Trophoblast cell (in vitro differentiated cells and primary cell): ENCODE data around the gene MTR.

Experiments used
- DNase-seq, 2 donors: peaks; one replicate each; pipeline ENCODE4 v3.0.0-alpha.2; 2016
- H2AFZ ChIP-seq: 2 replicates; pipeline ENCODE4 v1.6.1; 2013; ENCODE audit warnings: low read length, moderate library complexity, mild to moderate bottlenecking; ENCODE audit not compliant: insufficient read depth, poor library complexity
- H2AK5ac ChIP-seq: 2 replicates; pipeline ENCODE4 v1.6.1; 2013; ENCODE audit warnings: mild to moderate bottlenecking, low read length
- H2BK120ac ChIP-seq: 2 replicates; pipeline ENCODE4 v1.6.1; 2013; ENCODE audit warnings: low read length, mild to moderate bottlenecking, moderate library complexity; ENCODE audit not compliant: insufficient read depth, poor library complexity
- H2BK12ac ChIP-seq: 2 replicates; pipeline ENCODE4 v1.6.1; 2013; ENCODE audit warnings: mild to moderate bottlenecking, low read length, moderate library complexity
- H2BK5ac ChIP-seq: 2 replicates; pipeline ENCODE4 v1.6.1; 2013; ENCODE audit warnings: low read length, low read depth, moderate library complexity, mild to moderate bottlenecking; ENCODE audit not compliant: poor library complexity
- H3K14ac ChIP-seq: 2 replicates; pipeline ENCODE4 v1.6.1; 2013; ENCODE audit warnings: mild to moderate bottlenecking, low read length
- H3K18ac ChIP-seq: 2 replicates; pipeline ENCODE4 v1.6.1; 2013; ENCODE audit warnings: mild to moderate bottlenecking, low read length
- H3K23ac ChIP-seq: 2 replicates; pipeline ENCODE4 v1.6.1; 2013; ENCODE audit warnings: low read length
- H3K27ac ChIP-seq: 2 replicates; pipeline ENCODE4 v1.5.1; 2013; ENCODE audit warnings: low read depth, mild to moderate bottlenecking, inconsistent platforms, low read length, moderate library complexity
- H3K27me3 ChIP-seq: 2 replicates; pipeline ENCODE4 v1.6.1; 2013; ENCODE audit warnings: inconsistent platforms, mild to moderate bottlenecking, low read length, moderate library complexity; ENCODE audit not compliant: insufficient read depth
- H3K36me3 ChIP-seq, 2 experiments: 1 replicate in 1 of 2; 2 replicates in 1 of 2; pipeline ENCODE4 v1.6.1; 2013; ENCODE audit warnings: low read length in 2 of 2, mild to moderate bottlenecking in 2 of 2, moderate library complexity in 1 of 2; ENCODE audit not compliant: insufficient read depth in 2 of 2, control insufficient read depth in 1 of 2
- H3K4ac ChIP-seq: 2 replicates; pipeline ENCODE4 v1.6.1; 2013; ENCODE audit warnings: low read depth, mild to moderate bottlenecking, low read length, moderate library complexity
- H3K4me1 ChIP-seq, 2 experiments: 1 replicate in 1 of 2; 2 replicates in 1 of 2; pipeline ENCODE4 v1.6.1; 2013; ENCODE audit warnings: low read length in 2 of 2, mild to moderate bottlenecking in 2 of 2, moderate library complexity in 1 of 2; ENCODE audit not compliant: insufficient read depth in 2 of 2, control insufficient read depth in 1 of 2
- H3K4me2 ChIP-seq: 2 replicates; pipeline ENCODE4 v1.6.1; 2013; ENCODE audit warnings: inconsistent platforms, mild to moderate bottlenecking, low read length, moderate library complexity
- H3K4me3 ChIP-seq: 2 replicates; pipeline ENCODE4 v1.5.1; 2013; ENCODE audit warnings: mild to moderate bottlenecking, low read depth, low read length, inconsistent platforms
- H3K79me1 ChIP-seq: one replicate; pipeline ENCODE4 v1.6.1; 2013; ENCODE audit warnings: low read length
- H3K79me2 ChIP-seq: 2 replicates; pipeline ENCODE4 v1.6.1; 2013; ENCODE audit warnings: low read length, mild to moderate bottlenecking; ENCODE audit not compliant: control insufficient read depth, insufficient read depth, poor library complexity
- H3K9ac ChIP-seq: 2 replicates; pipeline ENCODE4 v1.6.1; 2013; ENCODE audit warnings: mild to moderate bottlenecking, low read length
- H3K9me3 ChIP-seq: 2 replicates; pipeline ENCODE4 v1.6.1; 2013; ENCODE audit warnings: low read depth, mild to moderate bottlenecking, control low read depth, inconsistent platforms, low read length; ENCODE audit not compliant: insufficient read depth
- H4K12ac ChIP-seq: 2 replicates; pipeline ENCODE4 v1.6.1; 2013; ENCODE audit warnings: low read depth, mild to moderate bottlenecking, low read length, moderate library complexity
- H4K8ac ChIP-seq: 2 replicates; pipeline ENCODE4 v1.6.1; 2013; ENCODE audit warnings: low read depth, mild to moderate bottlenecking, low read length, moderate library complexity
- H4K91ac ChIP-seq: one replicate; pipeline ENCODE4 v1.6.1; 2013; ENCODE audit warnings: low read depth, mild to moderate bottlenecking, low read length, moderate library complexity
- WGBS: extraction: QIAGEN DNeasy Blood & Tissue Kit; methylation state at CpG from one replicate; pipeline ENCODE4 v1.1.7; 2013; ENCODE audit warnings: missing lambda C conversion rate; ENCODE audit not compliant: insufficient read length, insufficient coverage; ENCODE audit errors: extremely low coverage; 5-methylcytosine and 5-hydroxymethylcytosine counted together

MTR gene

DNA sequence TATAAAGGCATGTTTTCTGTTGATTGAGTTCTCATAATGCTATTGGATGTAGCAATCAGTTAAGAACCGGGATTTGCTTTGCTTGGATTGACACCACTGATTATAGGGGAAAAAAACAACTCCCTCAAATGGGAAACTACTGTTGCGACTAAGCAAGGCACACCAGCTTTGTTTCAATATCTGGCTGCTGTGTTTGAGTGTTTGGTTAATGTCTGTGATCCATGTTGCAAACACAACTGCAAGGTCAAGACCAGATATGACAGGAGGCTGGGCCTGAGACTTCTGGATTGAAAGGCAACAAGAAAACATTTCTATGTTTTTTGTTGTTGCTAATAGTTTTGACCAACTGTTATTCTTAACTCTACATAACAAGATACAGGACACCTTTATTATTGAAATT, 50.7 kb downstream of the MTR start:
- H4K12ac ChIP-seq: no peak overlapping the region
- H3K9me3 ChIP-seq: no peaks in the 10 kb centered on the region
- H2AFZ ChIP-seq: no peak overlapping the region
- peaks cover 2 to 3% of the 10 kb centered on the region in 2 experiments for H3K36me3 ChIP-seq
- no peak overlapping the region for H3K4ac ChIP-seq
- no peak overlapping the region for H4K91ac ChIP-seq
- H2BK12ac ChIP-seq: no peak overlapping the region
- no peak overlapping the region for H3K27ac ChIP-seq
- H3K9ac ChIP-seq: no peak overlapping the region
- H3K18ac ChIP-seq: no peak overlapping the region
- no peak overlapping the region for H3K4me2 ChIP-seq
- no peaks in the 10 kb centered on the region for H3K79me2 ChIP-seq
- no peaks in the 10 kb centered on the region for H3K27me3 ChIP-seq
- no peak overlapping the region for H3K14ac ChIP-seq
- WGBS: no CpG with 5 or more reads among the region's 2 CpGs
- H3K4me3 ChIP-seq: no peak overlapping the region
- H3K4me1 ChIP-seq: peaks cover 3 to 14% of the 10 kb centered on the region in 2 experiments
- no peak overlapping the region for H2AK5ac ChIP-seq
- peaks cover 7% of the 10 kb centered on the region for H3K79me1 ChIP-seq
- no peak for DNase-seq
- no peak overlapping the region for H4K8ac ChIP-seq
- no peak overlapping the region for H2BK5ac ChIP-seq
- no peak overlapping the region for H3K23ac ChIP-seq
- H2BK120ac ChIP-seq: no peak overlapping the region

DNA sequence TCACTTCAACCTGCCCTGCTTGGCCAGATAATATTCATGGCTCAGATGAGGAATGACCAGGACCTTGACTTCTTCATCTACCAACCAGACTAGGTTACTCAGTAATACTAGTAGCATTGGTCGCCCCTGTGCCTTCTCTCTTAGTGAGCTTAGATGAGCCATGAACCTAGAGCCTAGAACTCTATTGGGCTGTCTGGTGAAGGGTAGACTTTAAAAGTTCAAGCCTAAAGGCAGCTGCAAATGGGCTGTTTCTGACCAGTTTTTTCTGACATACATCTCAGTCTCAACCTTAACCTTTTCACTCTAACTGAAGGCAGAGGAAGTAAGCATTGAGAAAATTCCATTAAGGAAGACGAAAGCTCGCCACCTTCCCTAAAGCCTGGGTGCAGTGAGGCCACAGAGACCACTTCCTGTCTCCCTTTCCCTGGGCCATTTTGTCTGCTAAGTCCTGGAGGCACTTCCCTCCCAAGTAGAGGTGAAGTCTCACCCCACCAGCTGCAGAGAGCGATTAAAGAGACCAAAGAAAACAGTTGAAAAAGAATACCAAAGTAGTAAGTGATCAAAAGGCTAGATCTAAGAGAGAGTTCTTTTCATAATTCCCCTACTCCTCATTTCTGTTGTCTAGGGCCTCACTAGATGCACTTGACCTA, 53.3 kb downstream of the MTR start:
- Histone ChIP-seq H3K23ac (no peak overlapping the region), H3K9ac (no peak overlapping the region), H3K4me1 (peaks cover 3 to 14% of the 10 kb centered on the region in 2 experiments), H3K27me3 (no peaks in the 10 kb centered on the region), H3K4me2 (no peak overlapping the region), H3K18ac (no peak overlapping the region), H3K4ac (no peak overlapping the region), H2BK12ac (no peak overlapping the region), H3K27ac (no peak overlapping the region), H2AFZ (no peak overlapping the region), H4K8ac (no peak overlapping the region), H4K91ac (no peak overlapping the region), H2BK5ac (no peak overlapping the region), H3K4me3 (no peak overlapping the region), H3K79me1 (peaks cover 7% of the 10 kb centered on the region), H3K14ac (no peak overlapping the region), H3K79me2 (no peaks in the 10 kb centered on the region), H2BK120ac (no peak overlapping the region), H4K12ac (no peak overlapping the region), H3K9me3 (no peaks in the 10 kb centered on the region), H3K36me3 (peaks cover 0 to 7% of the 10 kb centered on the region in 2 experiments), H2AK5ac (no peak overlapping the region)
- DNase-seq: no peak
- no CpG with 5 or more reads among the region's 4 CpGs for WGBS

DNA sequence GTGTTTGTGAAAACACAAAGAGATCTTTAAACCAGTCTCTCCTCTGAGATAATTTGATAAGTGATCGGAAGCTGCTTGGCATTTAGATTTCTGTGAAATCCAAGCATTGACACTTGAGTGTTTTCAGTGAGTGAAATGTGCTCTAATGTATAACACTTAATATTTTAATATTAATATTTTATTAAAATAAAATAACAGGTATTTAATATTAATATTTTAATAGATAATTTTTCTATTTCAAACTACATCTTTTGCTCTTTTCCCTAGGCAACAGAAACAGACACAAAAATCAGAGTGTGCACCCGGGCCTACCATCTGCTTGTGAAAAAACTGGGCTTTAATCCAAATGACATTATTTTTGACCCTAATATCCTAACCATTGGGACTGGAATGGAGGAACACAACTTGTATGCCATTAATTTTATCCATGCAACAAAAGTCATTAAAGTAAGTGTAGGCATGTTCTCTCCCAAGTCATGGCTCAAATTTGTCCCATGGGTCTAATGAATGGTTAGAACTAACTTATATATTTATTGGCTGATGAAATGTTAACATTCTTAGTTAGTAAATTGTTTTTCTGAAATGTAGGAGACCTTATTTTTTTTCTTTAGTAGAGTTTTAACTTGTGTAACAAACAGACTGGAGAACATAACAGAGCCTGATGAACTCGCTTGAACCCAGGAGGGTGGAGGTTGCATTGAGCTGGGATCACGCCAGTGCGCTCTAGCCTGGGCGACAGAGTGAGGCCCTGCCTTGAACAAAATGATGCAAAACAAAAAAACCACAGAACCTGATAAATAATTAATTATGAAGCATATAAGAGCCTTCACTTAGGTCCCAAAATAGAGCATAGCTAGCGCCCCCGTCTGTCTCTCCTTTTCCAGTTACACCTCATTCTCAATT, 55.2 kb downstream of the MTR start:
- WGBS: no CpG with 5 or more reads among the region's 8 CpGs

DNA sequence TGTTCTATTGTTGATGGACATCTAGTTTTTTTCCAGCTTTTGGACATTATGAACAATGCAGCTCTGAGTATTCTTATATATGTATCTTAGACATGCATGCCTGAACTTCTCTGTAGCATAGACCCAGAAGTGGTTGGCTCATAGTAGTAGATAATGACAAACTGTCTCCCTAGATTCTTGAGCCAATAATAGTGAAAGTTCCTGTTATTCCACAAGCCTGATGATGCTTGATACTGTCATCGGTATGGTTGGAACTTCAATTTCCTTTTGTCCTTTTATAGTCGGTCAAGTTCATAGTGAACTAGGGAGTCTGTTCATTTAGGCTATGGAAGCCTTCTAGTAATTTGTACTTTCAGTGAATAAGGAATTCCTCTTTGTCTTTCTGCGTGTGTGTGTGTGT, 56.8 kb downstream of the MTR start:
- Histone ChIP-seq H3K4me3 (no peak overlapping the region), H2BK12ac (no peak overlapping the region), H3K18ac (no peak overlapping the region), H3K79me2 (no peaks in the 10 kb centered on the region), H3K23ac (no peak overlapping the region), H3K14ac (no peak overlapping the region), H3K36me3 (peaks cover 0 to 7% of the 10 kb centered on the region in 2 experiments), H3K79me1 (peaks cover 3% of the 10 kb centered on the region), H2AFZ (no peak overlapping the region), H2AK5ac (no peak overlapping the region), H3K4me1 (peaks cover 0 to 9% of the 10 kb centered on the region in 2 experiments), H4K12ac (no peak overlapping the region), H3K4me2 (no peak overlapping the region), H3K27me3 (no peaks in the 10 kb centered on the region), H3K4ac (no peak overlapping the region), H4K8ac (no peak overlapping the region), H4K91ac (no peak overlapping the region), H2BK5ac (no peak overlapping the region), H3K27ac (no peak overlapping the region), H3K9me3 (no peaks in the 10 kb centered on the region), H2BK120ac (no peak overlapping the region), H3K9ac (no peak overlapping the region)
- WGBS: no CpG with 5 or more reads among the region's 3 CpGs
- peak in 1 of 2 donors; percentile 34 for DNase-seq

More for the DNA sequence above, 55.2 kb downstream of the MTR start:
- Histone ChIP-seq H3K18ac (no peak overlapping the region), H3K4ac (no peak overlapping the region), H3K79me1 (peaks cover under 1% of the 10 kb centered on the region), H2BK5ac (no peak overlapping the region), H3K9me3 (no peaks in the 10 kb centered on the region), H4K8ac (no peak overlapping the region), H3K14ac (no peak overlapping the region), H3K79me2 (no peaks in the 10 kb centered on the region), H2BK120ac (no peak overlapping the region), H4K12ac (no peak overlapping the region), H3K4me1 (peaks cover 0 to 7% of the 10 kb centered on the region in 2 experiments), H3K27ac (no peak overlapping the region), H2AK5ac (no peak overlapping the region), H3K36me3 (peaks cover 0 to 7% of the 10 kb centered on the region in 2 experiments), H3K4me3 (no peak overlapping the region), H2AFZ (no peak overlapping the region), H3K4me2 (no peak overlapping the region), H2BK12ac (no peak overlapping the region), H3K23ac (no peak overlapping the region), H3K27me3 (no peaks in the 10 kb centered on the region), H4K91ac (no peak overlapping the region), H3K9ac (no peak overlapping the region)
- DNase-seq: no peak
